GM12892 (cell line): ENCODE data around the gene RTN1.

Source experiments
- POLR2A ChIP-seq: IDR thresholded peaks from 2 replicates; pipeline ENCODE4 v1.6.1; 2011; ENCODE audit warnings: low read depth, low read length, control low read depth
- POLR2AphosphoS5 ChIP-seq: IDR thresholded peaks from 2 replicates; pipeline ENCODE4 v1.6.1; 2011; ENCODE audit warnings: low read depth, low read length, control low read depth
- TAF1 ChIP-seq: IDR thresholded peaks from 2 replicates; pipeline ENCODE4 v1.6.1; 2011; ENCODE audit warnings: low read depth, mild to moderate bottlenecking, control low read depth, low read length, borderline replicate concordance

DNA sequence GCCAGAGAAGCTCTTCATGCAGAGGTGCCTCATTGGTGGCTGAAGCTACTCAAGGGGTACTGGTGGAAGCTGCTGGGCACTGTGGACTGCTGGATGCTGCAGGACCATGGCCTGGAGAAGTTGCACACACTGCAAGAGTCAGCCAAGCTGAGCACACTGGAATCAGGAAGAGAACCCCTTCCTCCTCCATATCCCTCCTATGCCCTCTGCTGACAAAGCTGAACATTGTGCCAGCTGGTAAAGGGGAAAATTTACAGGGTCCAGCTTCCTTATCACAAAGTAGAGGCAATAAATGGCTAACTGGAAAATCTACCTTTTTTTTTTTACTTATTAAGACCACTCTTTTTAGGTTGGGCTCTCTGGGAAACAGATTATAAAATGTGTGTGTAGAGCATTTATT, 300.5 kb downstream of the RTN1 start:
- TF ChIP-seq POLR2A (no peak), POLR2AphosphoS5 (no peak), TAF1 (no peak)
